ENCODE results near the gene MTG1.

DNA sequence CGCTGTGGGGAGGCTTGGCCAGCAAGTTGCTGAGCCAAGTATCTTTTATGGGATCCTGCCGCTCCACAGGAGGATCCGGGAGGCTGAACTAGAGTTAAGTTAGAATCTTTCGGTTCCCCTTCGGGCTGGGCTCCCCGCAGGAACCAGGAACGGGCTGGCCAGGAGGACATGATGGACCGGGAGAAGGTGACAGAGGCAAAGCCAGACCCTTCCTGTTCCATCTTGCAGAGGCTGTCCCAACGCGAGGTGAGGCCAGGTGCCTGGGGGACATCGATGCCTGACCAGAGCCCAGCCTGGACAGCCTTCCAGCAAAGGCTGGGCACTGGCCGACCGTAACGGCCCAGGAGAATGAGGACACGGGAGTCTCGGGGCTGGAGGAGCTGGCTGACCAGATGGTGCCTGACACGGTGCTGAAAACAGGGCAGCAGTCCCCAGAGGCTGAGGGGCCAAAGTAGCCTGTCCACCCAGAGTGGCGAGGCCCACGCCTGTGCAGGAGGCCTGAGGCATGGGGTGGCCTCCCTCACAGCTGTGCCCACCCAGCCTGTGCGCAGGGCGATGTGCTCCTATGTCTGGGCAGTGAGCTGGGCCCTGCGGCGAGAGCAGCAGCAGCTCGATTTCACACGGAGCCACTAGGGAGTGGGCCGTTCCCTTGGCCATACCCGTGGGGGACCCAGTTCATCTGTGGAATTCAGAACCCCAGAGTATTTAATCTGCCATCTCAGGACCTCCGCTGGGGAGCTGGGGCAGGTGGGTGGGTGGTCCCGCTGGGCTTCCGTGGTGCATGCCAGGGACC, 16.7 kb upstream of the MTG1 start:
- TF ChIP-seq NANOG (IDR thresholded peaks at IDR 0.05; ENCODE audit: borderline replicate concordance) (no peak), CTCF (conservative IDR thresholded peaks at IDR 0.05; ENCODE audit: low read depth in 2 of 2) (no peak), REST (IDR thresholded peaks at IDR 0.05; ENCODE audit: unreplicated experiment) (no peak), POLR2AphosphoS5 (IDR thresholded peaks at IDR 0.05; ENCODE audit: low read depth) (no peak), ETS1 (IDR thresholded peaks at IDR 0.05) (no peak), ZNF114 (CRISPR knock-in tag; IDR thresholded peaks at IDR 0.05) (no peak), EZH2 (IDR thresholded peaks at IDR 0.05; ENCODE audit: low read depth, unreplicated experiment) (no peak)
